GM12874 (cell line): ENCODE data around the gene FAM187B.

Experiments used
- CTCF ChIP-seq: IDR thresholded peaks from 2 replicates; pipeline ENCODE4 v1.5.1; 2011; ENCODE audit warnings: low read depth, mild to moderate bottlenecking, control low read depth, low read length, moderate library complexity; ENCODE audit not compliant: insufficient read depth

Gene FAM187B

GRCh38 chr19:35249146-35249847 lies 20.8 kb upstream of the FAM187B start:
- TF ChIP-seq CTCF, result no peak

- no peak for TF ChIP-seq CTCF
These were observed 20.0 kb upstream of the FAM187B start, which contains the start of gene LSR for GRCh38 chr19:35248310-35249145. TSS of gene LSR (plus strand) at chr19:35249002. CDS start at chr19:35249023, 21 bp downstream.

DNA sequence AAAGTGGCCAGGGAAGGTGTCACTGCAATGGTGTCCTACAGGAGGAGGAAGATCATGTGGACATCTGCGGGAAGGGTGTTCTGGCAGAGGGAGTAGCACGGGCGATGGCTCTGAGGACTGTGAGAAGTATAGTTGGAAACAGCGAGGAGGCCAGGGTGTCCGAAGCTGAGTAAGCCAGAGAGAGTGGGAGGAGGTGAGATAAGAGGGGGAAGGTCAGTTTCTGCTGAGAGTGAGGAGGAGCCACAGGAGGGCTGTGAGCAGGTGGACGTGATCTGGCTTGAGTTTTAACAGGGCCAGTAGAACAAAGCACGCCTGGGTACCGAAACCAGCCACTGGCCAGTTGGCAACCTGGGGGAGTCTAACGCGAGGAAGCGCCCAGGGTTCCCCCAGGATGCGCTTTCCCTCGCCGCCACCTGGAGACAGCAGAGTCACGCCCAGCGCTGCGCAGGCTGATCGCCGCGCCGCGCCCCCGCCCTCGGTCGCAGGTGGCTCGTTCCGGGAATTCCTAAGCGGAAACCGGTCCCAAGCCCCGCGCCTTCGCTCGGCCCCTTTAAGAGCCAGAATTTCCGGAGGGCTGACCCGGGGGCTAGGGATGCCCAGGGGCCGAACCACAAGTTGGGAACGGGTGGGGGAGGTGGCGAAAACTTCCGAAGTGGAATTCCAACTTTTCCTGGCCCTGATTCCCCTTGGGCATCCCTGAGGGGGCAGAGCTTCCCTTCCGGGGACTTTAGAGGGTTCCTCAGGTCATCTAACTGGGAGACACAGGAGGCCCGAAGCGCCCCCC lies 19.2 kb upstream of the FAM187B start:
- peak; percentile 74 for TF ChIP-seq CTCF

DNA sequence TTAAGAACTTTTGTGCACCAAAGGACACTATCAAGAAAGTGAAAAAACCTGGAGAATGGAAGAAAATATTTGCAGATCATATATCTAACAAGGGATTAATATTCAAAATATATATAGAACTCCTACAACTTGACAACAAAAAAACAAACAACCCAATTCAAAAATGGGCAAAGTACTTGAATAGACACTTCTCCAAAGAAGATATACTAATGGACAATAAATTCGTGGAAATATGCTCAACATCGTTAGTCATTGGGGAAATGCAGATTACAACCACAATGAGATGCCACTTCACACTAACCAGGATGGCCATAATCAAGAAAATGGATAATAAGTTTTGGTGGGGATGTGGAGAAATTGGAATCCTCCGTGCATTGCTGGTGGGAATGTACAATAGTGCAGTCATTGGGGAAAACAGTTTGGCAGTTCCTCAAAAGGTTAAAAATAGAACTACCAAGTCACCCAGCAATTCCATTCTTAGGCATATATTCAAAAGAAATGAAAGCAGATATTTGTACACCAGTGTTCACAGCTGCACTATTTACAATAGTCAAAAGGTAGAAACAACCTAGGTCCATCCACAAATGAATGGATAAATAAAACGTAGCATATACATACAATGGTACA lies 18.0 kb upstream of the FAM187B start:
- no peak for TF ChIP-seq CTCF

DNA sequence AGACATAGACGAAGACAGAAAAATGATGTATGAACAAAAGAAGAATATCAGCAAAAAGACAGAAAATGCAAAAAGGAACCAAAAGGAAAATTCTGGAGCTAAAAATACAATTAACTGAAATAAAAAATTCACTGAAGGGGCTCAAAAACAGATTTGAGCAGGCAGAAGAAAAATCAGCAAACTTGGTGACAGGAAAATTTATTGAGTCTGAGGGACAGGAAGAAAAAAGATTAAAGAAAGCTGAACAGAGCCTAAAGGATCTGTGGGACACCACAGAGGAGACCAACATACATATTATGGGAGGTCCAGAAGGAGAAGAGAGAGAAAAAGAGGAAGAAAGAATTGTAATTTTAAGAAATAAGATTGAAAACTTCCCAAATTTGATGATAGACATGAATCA lies 12.9 kb upstream of the FAM187B start:
- no peak for TF ChIP-seq CTCF

- TF ChIP-seq CTCF, result no peak
These were observed 11.8 kb upstream of the FAM187B start for GRCh38 chr19:35240327-35240726.
